Adrenal gland (tissue), 12 donors: Measurements from ENCODE around the gene PCDH9. TPM values are rescaled to one million over a fixed set of nuclear protein-coding genes. Genes with fewer than 3 reads are reported as not detected.

Experiments used
- DNase-seq, 7 donors: peaks; one replicate each; pipeline ENCODE4 v3.0.0-alpha.2; 2019 to 2020
- H3K27ac ChIP-seq, 5 donors: fragments of 200-600 bp; sonication (generic) in 4 of 5; 1 replicate in 3 of 5; 2 replicates in 2 of 5; pipeline versions ENCODE4 v1.5.1 to v1.8.0; 2016 to 2020; ENCODE audit warnings: mild to moderate bottlenecking in 1 of 5
- H3K27me3 ChIP-seq: fragments of 200-600 bp; 2 replicates; pipeline ENCODE4 v1.8.0; 2021
- H3K36me3 ChIP-seq, 2 donors: fragments of 200-600 bp; replicated peaks in 1 of 2; 1 replicate in 1 of 2; 2 replicates in 1 of 2; pipeline versions ENCODE4 v1.5.1 to v1.8.0; 2018 to 2022
- H3K4me1 ChIP-seq, 2 donors: fragments of 200-600 bp; replicated peaks in 1 of 2; 1 replicate in 1 of 2; 2 replicates in 1 of 2; pipeline versions ENCODE4 v1.5.1 to v1.8.0; 2018 to 2021
- H3K4me3 ChIP-seq, 4 donors: fragments of 200-600 bp; sonication (generic) in 3 of 4; one replicate each; pipeline ENCODE4 v1.5.1; 2016 to 2018
- H3K9me3 ChIP-seq, 3 donors: fragments of 200-600 bp; sonication (generic) in 1 of 3; replicated peaks in 1 of 3; 1 replicate in 2 of 3; 2 replicates in 1 of 3; pipeline versions ENCODE4 v1.5.1 to v1.8.0; 2016 to 2021
- CTCF ChIP-seq, 6 experiments: fragments of 450-650 bp in 4 of 6; fragments of 200-600 bp in 2 of 6; sonication (generic) in 1 of 6; IDR thresholded peaks; 1 replicate in 5 of 6; 2 replicates in 1 of 6; pipeline versions ENCODE4 v1.5.1 to v1.8.0; 2016 to 2021; ENCODE audit warnings: antibody characterized with exemption in 6 of 6, mild to moderate bottlenecking in 2 of 6, moderate library complexity in 1 of 6
- POLR2A ChIP-seq, 2 donors: fragments of 450-650 bp; IDR thresholded peaks; one replicate each; pipeline ENCODE4 v1.6.1; 2017; ENCODE audit warnings: antibody characterized with exemption in 2 of 2, mild to moderate bottlenecking in 2 of 2, moderate library complexity in 1 of 2
- WGBS, 4 donors: extraction: QIAGEN DNeasy Blood & Tissue Kit in 2 of 4; methylation state at CpG; one replicate each; pipeline versions ENCODE4 v1.1.5 to v1.1.7; 2013 to 2017; 5-methylcytosine and 5-hydroxymethylcytosine counted together
- intact Hi-C, 2 donors: fragments of 100-400 bp; cut with DNase I; formaldehyde crosslinking; loops; one replicate each; pipeline versions ENCODE4 v1.14.1 to v1.15.0; 2022 to 2023
- polyA plus RNA-seq, 3 donors: library from polyadenylated mRNA; stranded (reverse); fragments of 200-250 nt in 2 of 3; fragments of 350-450 nt in 1 of 3; fragmentation: Illumina TruSeq in 1 of 3; extraction: RNeasy Lipid Tissue Mini Kit (QIAGEN cat#74804) in 1 of 3; gene quantifications; one replicate each; pipeline ENCODE4 v1.2.3, GENCODE V29; 2013 to 2014
- total RNA-seq, 9 donors: library from RNA; depleted of rRNA in 4 of 9; stranded (reverse); fragments of >200 nt in 4 of 9; fragments of 120-200 nt in 1 of 9; fragmentation: NEBNext Ultra II Directional in 1 of 9; extraction: Animal tissue kit (Norgen Biotek cat#: 25700) in 1 of 9; gene quantifications; one replicate each; pipeline versions ENCODE4 v1.1.0 to v1.2.4, GENCODE V29; 2013 to 2023
- donor health status: healthy with polysubstance abuse.
- donor health status: Bipolar disorder and iron deficiency.
- donor health status: DM: yes; HTN: yes; CAD: no.
- donor health status: DM: no; HTN: no; CAD: no.
- donor health status: DM: no; HTN: no; CAD: no.
- donor health status: DM: yes; HTN: yes; CAD: no.

The PCDH9 gene
- total and polyA plus RNA-seq, 12 donors, result 0.71 to 10.9 (median 3.6) TPM

- intact Hi-C loops, result no loop called here
- no peak overlapping the region for H3K27ac ChIP-seq
- H3K4me1 ChIP-seq, result no peaks in the 10 kb centered on the region
- H3K9me3 ChIP-seq, result no peaks in the 10 kb centered on the region
- no peak overlapping the region for H3K4me3 ChIP-seq
- no peak for TF ChIP-seq POLR2A (IDR thresholded peaks at IDR 0.05)
- TF ChIP-seq CTCF (IDR thresholded peaks at IDR 0.05), result no peak
- no peaks in the 10 kb centered on the region for H3K36me3 ChIP-seq
- WGBS, 4 donors, result 58 to 85% (median 71%) methylated on average over 1 of the region's 1 CpG
- DNase-seq, result no peak
- no peaks in the 10 kb centered on the region for H3K27me3 ChIP-seq
Observed at GRCh38 chr13:66329988-66330451, 900.1 kb downstream of the PCDH9 start.

- DNase-seq, result no peak
- Histone ChIP-seq H3K36me3 (no peaks in the 10 kb centered on the region), H3K27ac (no peak overlapping the region), H3K9me3 (no peaks in the 10 kb centered on the region), H3K4me3 (no peak overlapping the region), H3K4me1 (no peaks in the 10 kb centered on the region), H3K27me3 (no peaks in the 10 kb centered on the region)
- WGBS, 4 donors, result 66 to 87% (median 76%) methylated on average over 5 of the region's 5 CpGs
- TF ChIP-seq CTCF (IDR thresholded peaks at IDR 0.05), result no peak
- no peak for TF ChIP-seq POLR2A (IDR thresholded peaks at IDR 0.05)
- intact Hi-C loops, result no loop called here
Observed at GRCh38 chr13:66328476-66328875, 901.7 kb downstream of the PCDH9 start.

GRCh38 chr13:66323745-66324347 lies 906.3 kb downstream of the PCDH9 start:
- H3K4me1 ChIP-seq, result no peaks in the 10 kb centered on the region
- H3K36me3 ChIP-seq, result no peaks in the 10 kb centered on the region
- H3K27me3 ChIP-seq, result no peaks in the 10 kb centered on the region
- no peak overlapping the region for H3K27ac ChIP-seq
- no peak for DNase-seq
- no peaks in the 10 kb centered on the region for H3K9me3 ChIP-seq
- intact Hi-C loops, result no loop called here
- H3K4me3 ChIP-seq, result no peak overlapping the region
- 71 to 80% (median 77%) methylated on average over 3 of the region's 3 CpGs for WGBS, 4 donors
- TF ChIP-seq CTCF (IDR thresholded peaks at IDR 0.05) (no peak), POLR2A (IDR thresholded peaks at IDR 0.05) (no peak)

- H3K27ac ChIP-seq, result no peak overlapping the region
- 17 to 23% (median 20%) methylated on average over 2 of the region's 2 CpGs for WGBS, 4 donors
- H3K36me3 ChIP-seq, result no peaks in the 10 kb centered on the region
- H3K4me1 ChIP-seq, result no peaks in the 10 kb centered on the region
- intact Hi-C loops, result no loop called here
- DNase-seq, result no peak
- TF ChIP-seq POLR2A (IDR thresholded peaks at IDR 0.05) (no peak), CTCF (IDR thresholded peaks at IDR 0.05) (no peak)
- no peaks in the 10 kb centered on the region for H3K27me3 ChIP-seq
- no peak overlapping the region for H3K4me3 ChIP-seq
- no peaks in the 10 kb centered on the region for H3K9me3 ChIP-seq
Observed at GRCh38 chr13:66322936-66323335, 907.2 kb downstream of the PCDH9 start.
